ENCODE measurements around the gene UBAC2. TPM values are rescaled to one million over a fixed set of nuclear protein-coding genes. Genes with fewer than 3 reads are reported as not detected.

The UBAC2 gene
- total RNA-seq, 1 experiment from 2014 or later: 45.8 TPM

DNA sequence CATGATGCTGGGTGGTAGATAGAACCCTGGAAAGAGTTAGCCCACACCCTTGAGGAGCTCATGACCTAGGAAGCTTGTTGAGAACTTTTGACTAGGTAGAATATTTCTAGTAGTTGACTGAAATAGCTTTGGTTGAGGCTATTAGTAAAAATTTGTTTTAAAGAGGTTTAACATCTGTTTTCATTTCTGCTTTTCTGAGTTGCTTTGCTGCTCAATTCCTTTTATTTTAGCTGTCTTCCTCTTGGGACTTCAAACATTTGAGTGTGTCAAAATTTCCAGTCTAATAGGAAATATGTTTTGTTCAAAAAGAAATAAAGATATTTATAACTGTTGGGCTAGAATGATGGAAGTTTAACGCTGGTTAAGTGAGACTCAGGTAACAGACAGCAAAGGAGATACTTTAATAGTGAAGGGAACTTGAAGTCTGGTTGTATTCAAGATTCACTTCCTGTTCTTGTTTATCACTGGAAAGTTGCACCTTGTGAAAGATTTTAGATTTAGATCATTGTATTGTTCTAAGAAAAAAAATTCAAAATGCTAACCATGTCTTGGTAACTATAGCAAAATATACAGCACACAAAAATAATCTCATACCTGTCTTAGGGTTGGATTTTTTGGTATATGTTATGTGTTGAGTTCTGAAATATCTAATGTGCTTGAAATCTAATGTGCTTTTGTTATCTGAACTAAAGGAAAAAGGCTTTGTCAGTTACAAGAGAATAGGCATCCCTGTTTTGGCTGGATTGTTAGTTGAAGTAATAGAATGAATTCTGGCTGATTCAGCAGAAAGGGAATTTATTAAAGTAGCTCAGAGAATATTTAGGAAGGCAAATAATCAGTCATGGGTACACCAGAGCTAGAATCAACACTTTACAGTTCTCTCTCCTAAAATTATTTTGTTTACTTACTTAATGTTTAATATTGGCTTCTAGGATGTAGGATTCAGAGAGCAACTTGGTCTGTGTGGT lies 81.9 kb downstream of the UBAC2 start:
- Histone ChIP-seq H3K4me1 (ENCODE audit: insufficient read depth, low read length, poor library complexity, severe bottlenecking) (no peaks in the 10 kb centered on the region), H3K4me3 (ENCODE audit: low read depth, low read length, poor library complexity, severe bottlenecking) (no peak overlapping the region), H3K27me3 (replicated peaks; ENCODE audit: insufficient read depth, low read depth, low read length, poor library complexity) (no peaks in the 10 kb centered on the region), H3K9me3 (ENCODE audit: low read depth, low read length, poor library complexity, severe bottlenecking) (no peaks in the 10 kb centered on the region), H3K27ac (ENCODE audit: low read depth, low read length, poor library complexity, severe bottlenecking) (no peak overlapping the region), H3K36me3 (ENCODE audit: insufficient read depth, low read length, poor library complexity, severe bottlenecking) (no peaks in the 10 kb centered on the region)
- intact Hi-C loops (cut with micrococcal nuclease; ENCODE audit: unreplicated experiment): no loop called here
- ChIA-PET CTCF (no interaction called here), POLR2A (ENCODE audit: low non-redundant PET) (no interaction called here)
- no peak for DNase-seq (ENCODE audit: low spot score)
- BruUV-seq (replicated peaks): no TSS peak
- TF ChIP-seq, protein P1, sequence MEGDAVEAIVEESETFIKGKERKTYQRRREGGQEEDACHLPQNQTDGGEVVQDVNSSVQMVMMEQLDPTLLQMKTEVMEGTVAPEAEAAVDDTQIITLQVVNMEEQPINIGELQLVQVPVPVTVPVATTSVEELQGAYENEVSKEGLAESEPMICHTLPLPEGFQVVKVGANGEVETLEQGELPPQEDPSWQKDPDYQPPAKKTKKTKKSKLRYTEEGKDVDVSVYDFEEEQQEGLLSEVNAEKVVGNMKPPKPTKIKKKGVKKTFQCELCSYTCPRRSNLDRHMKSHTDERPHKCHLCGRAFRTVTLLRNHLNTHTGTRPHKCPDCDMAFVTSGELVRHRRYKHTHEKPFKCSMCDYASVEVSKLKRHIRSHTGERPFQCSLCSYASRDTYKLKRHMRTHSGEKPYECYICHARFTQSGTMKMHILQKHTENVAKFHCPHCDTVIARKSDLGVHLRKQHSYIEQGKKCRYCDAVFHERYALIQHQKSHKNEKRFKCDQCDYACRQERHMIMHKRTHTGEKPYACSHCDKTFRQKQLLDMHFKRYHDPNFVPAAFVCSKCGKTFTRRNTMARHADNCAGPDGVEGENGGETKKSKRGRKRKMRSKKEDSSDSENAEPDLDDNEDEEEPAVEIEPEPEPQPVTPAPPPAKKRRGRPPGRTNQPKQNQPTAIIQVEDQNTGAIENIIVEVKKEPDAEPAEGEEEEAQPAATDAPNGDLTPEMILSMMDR (conservative IDR thresholded peaks at IDR 0.05; ENCODE audit: low read depth, low read length): no peak
- TF ChIP-seq EZH2 (IDR thresholded peaks at IDR 0.05; ENCODE audit: borderline replicate concordance, low read depth, low read length, poor library complexity, severe bottlenecking): no peak

DNA sequence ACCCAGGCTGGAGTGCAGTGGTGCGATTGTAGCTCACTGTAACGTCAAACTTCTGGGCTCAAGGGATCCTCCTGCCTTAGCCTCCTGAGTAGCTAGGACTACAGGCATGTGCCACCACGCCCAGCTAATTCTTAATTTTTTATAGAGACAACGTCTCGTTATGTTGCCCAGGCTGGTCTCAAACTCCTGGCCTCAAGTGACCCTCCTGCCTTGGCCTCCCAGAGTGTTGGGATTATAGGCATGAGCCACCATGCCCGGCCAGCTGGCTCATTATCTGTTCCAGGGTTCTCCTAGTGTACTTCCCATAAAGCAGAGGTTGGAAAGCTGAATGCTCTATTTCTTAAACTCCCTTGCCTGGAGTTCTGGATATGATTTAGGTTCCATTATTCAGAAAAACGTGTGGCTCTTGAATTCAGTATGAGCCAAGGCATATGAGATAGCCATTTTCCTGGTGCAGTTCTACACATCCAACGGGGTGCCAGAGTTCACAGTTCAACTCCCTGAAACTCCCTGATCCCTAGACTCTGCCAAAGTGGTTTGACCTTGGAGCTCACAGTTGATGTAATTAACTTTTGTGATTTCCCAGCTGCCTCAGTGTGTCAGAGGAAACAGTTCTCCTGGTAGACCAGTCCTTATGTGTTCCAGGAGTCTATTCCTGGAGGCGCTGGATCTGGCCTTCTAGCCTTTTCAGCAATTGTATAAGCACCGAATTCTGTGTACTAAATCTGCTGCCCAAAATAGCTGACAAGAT lies 85.0 kb downstream of the UBAC2 start:
- H3K4me3 ChIP-seq (ENCODE audit: low read depth, low read length, poor library complexity, severe bottlenecking): no peak overlapping the region
- TF ChIP-seq EZH2 (IDR thresholded peaks at IDR 0.05; ENCODE audit: borderline replicate concordance, low read depth, low read length, poor library complexity, severe bottlenecking): no peak
- TF ChIP-seq, protein P1 (conservative IDR thresholded peaks at IDR 0.05; ENCODE audit: low read depth, low read length): no peak
- no peaks in the 10 kb centered on the region for H3K36me3 ChIP-seq (ENCODE audit: insufficient read depth, low read length, poor library complexity, severe bottlenecking)
- H3K27me3 ChIP-seq (replicated peaks; ENCODE audit: insufficient read depth, low read depth, low read length, poor library complexity): no peaks in the 10 kb centered on the region
- POLR2A ChIA-PET (ENCODE audit: low non-redundant PET): no interaction called here
- H3K4me1 ChIP-seq (ENCODE audit: insufficient read depth, low read length, poor library complexity, severe bottlenecking): no peaks in the 10 kb centered on the region
- H3K27ac ChIP-seq (ENCODE audit: low read depth, low read length, poor library complexity, severe bottlenecking): no peak overlapping the region
- H3K9me3 ChIP-seq (ENCODE audit: low read depth, low read length, poor library complexity, severe bottlenecking): no peaks in the 10 kb centered on the region
- intact Hi-C loops (cut with micrococcal nuclease; ENCODE audit: unreplicated experiment): no loop called here
- BruUV-seq (replicated peaks): no TSS peak
- DNase-seq (ENCODE audit: low spot score): no peak
- CTCF ChIA-PET: no interaction called here

DNA sequence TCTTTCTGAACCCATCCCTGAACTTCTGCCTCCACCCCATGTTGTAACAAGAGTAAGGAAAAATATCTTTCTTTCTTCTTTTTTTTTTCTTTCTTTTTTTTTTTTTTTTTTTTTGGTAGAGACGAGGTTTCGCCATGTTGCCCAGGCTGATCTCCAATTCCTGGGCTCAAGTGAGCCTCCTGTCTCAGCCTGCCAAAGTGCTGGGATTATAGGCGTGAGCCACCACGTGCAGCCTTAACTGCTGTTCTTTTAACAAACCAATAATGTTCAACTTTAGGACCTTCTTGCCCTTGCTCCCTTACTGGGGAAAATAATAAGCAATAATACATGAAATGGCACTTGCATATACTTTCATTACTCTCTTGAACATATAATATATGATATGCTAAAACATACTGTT lies 86.9 kb downstream of the UBAC2 start:
- BruUV-seq (replicated peaks): no TSS peak
- CTCF ChIA-PET: no interaction called here
- POLR2A ChIA-PET (ENCODE audit: low non-redundant PET): no interaction called here

More for the DNA sequence above, 86.9 kb downstream of the UBAC2 start:
- H3K9me3 ChIP-seq (ENCODE audit: low read depth, low read length, poor library complexity, severe bottlenecking): no peaks in the 10 kb centered on the region
- no peak for TF ChIP-seq EZH2 (IDR thresholded peaks at IDR 0.05; ENCODE audit: borderline replicate concordance, low read depth, low read length, poor library complexity, severe bottlenecking)
- TF ChIP-seq, protein P1 (conservative IDR thresholded peaks at IDR 0.05; ENCODE audit: low read depth, low read length): no peak
- intact Hi-C loops (cut with micrococcal nuclease; ENCODE audit: unreplicated experiment): no loop called here
- H3K4me3 ChIP-seq (ENCODE audit: low read depth, low read length, poor library complexity, severe bottlenecking): no peak overlapping the region
- no peak overlapping the region for H3K27ac ChIP-seq (ENCODE audit: low read depth, low read length, poor library complexity, severe bottlenecking)
- H3K4me1 ChIP-seq (ENCODE audit: insufficient read depth, low read length, poor library complexity, severe bottlenecking): no peaks in the 10 kb centered on the region
- no peaks in the 10 kb centered on the region for H3K27me3 ChIP-seq (replicated peaks; ENCODE audit: insufficient read depth, low read depth, low read length, poor library complexity)
- no peaks in the 10 kb centered on the region for H3K36me3 ChIP-seq (ENCODE audit: insufficient read depth, low read length, poor library complexity, severe bottlenecking)
- no peak for DNase-seq (ENCODE audit: low spot score)
